ENCODE results near the gene ZC3H10. TPM values are rescaled to one million over a fixed set of nuclear protein-coding genes. Genes with fewer than 3 reads are reported as not detected.
"Not testable (repeated sequence)": the region's sequence is repeated elsewhere in the genome, so short reads cannot be mapped to it uniquely, and the experiment has no call there.

The ZC3H10 gene
- total RNA-seq (1 to 10 TPM; 6.0 to 8.7 TPM), polyA plus RNA-seq (ENCODE audit: insufficient read length in 6 of 6) (1 to 10 TPM; 4.2 to 6.7 (median 5.5) TPM)
- long read RNA-seq, donor 1, full-length matches to known transcripts, result 6 of 6 reads
- long read RNA-seq, donor 1, partial matches to known transcripts, result 0 of 6 reads
- long read RNA-seq, donor 1, other reads (novel, unspliced or antisense), result 0 of 6 reads
- long read RNA-seq, donor 2, full-length matches to known transcripts, result 4 of 4 reads
- long read RNA-seq, donor 2, partial matches to known transcripts, result 0 of 4 reads
- long read RNA-seq, donor 2, other reads (novel, unspliced or antisense), result 0 of 4 reads
- long read RNA-seq, donor 3, full-length matches to known transcripts, result 4 of 4 reads
- long read RNA-seq, donor 3, partial matches to known transcripts, result 0 of 4 reads
- long read RNA-seq, donor 3, other reads (novel, unspliced or antisense), result 0 of 4 reads
- long read RNA-seq, donor 4, full-length matches to known transcripts, result 2 of 2 reads
- long read RNA-seq, donor 4, partial matches to known transcripts, result 0 of 2 reads
- long read RNA-seq, donor 4, other reads (novel, unspliced or antisense), result 0 of 2 reads
- long read RNA-seq, donor 5, full-length matches to known transcripts, result 2 of 2 reads
- long read RNA-seq, donor 5, partial matches to known transcripts, result 0 of 2 reads
- long read RNA-seq, donor 5, other reads (novel, unspliced or antisense), result 0 of 2 reads
- long read RNA-seq, donor 6, full-length matches to known transcripts, result 7 of 7 reads
- long read RNA-seq, donor 6, partial matches to known transcripts, result 0 of 7 reads
- long read RNA-seq, donor 6, other reads (novel, unspliced or antisense), result 0 of 7 reads
- long read RNA-seq, donor 7, full-length matches to known transcripts, result 2 of 2 reads
- long read RNA-seq, donor 7, partial matches to known transcripts, result 0 of 2 reads
- long read RNA-seq, donor 7, other reads (novel, unspliced or antisense), result 0 of 2 reads
- long read RNA-seq, donor 8, full-length matches to known transcripts, result 4 of 4 reads
- long read RNA-seq, donor 8, partial matches to known transcripts, result 0 of 4 reads
- long read RNA-seq, donor 8, other reads (novel, unspliced or antisense), result 0 of 4 reads
- long read RNA-seq, donor 9, result 0 reads
- long read RNA-seq, donor 10, full-length matches to known transcripts, result 3 of 3 reads
- long read RNA-seq, donor 10, partial matches to known transcripts, result 0 of 3 reads
- long read RNA-seq, donor 10, other reads (novel, unspliced or antisense), result 0 of 3 reads
- long read RNA-seq, donor 11, full-length matches to known transcripts, result 4 of 12 reads
- long read RNA-seq, donor 11, partial matches to known transcripts, result 8 of 12 reads
- long read RNA-seq, donor 11, other reads (novel, unspliced or antisense), result 0 of 12 reads
- long read RNA-seq, donor 12, full-length matches to known transcripts, result 3 of 3 reads
- long read RNA-seq, donor 12, partial matches to known transcripts, result 0 of 3 reads
- long read RNA-seq, donor 12, other reads (novel, unspliced or antisense), result 0 of 3 reads

- H3K9me3 ChIP-seq, result no peaks in the 10 kb centered on the region
- peak within 1 kb of the TSS; percentile 95 for H3K27ac ChIP-seq
- H3K36me3 ChIP-seq, result peaks cover 0 to 40% of the 10 kb centered on the region in 2 donors
- no peaks in the 10 kb centered on the region for H3K27me3 ChIP-seq
- peak; percentile 84 for ATAC-seq
- peaks cover 15 to 38% of the 10 kb centered on the region in 2 donors for H3K4me1 ChIP-seq
- peak in 1 of 2 donors; percentile 45 for TF ChIP-seq CTCF (IDR thresholded peaks at IDR 0.05)
- peak; percentile 98 to 100 (median 98) for DNase-seq
- H3K4me3 ChIP-seq, result peak within 1 kb of the TSS; percentile 56 to 66
- intact Hi-C loops (cut with DNase I), result no loop called here
Measured at GRCh38 chr12:56117778-56118687, at the start of gene ZC3H10. Gene ZC3H10 (plus strand): TSS chr12:56118266. CDS start chr12:56120563, 2,297 bp downstream.

GRCh38 chr12:56071648-56072047, 46.4 kb upstream of the ZC3H10 start:
- Histone ChIP-seq H3K27ac (no peak overlapping the region), H3K27me3 (no peaks in the 10 kb centered on the region), H3K9me3 (no peaks in the 10 kb centered on the region), H3K4me3 (no peak overlapping the region), H3K4me1 (no peaks in the 10 kb centered on the region), H3K36me3 (no peaks in the 10 kb centered on the region)
- DNase-seq (no peak), ATAC-seq (no peak)
- no peak for TF ChIP-seq CTCF (IDR thresholded peaks at IDR 0.05)
- intact Hi-C loops (cut with DNase I), result no loop called here

GRCh38 chr12:56074396-56074795, 43.7 kb upstream of the ZC3H10 start:
- Histone ChIP-seq H3K27me3 (peaks cover 0 to 8% of the 10 kb centered on the region in 2 donors), H3K27ac (no peak overlapping the region), H3K36me3 (no peaks in the 10 kb centered on the region), H3K4me1 (peaks cover 0 to 11% of the 10 kb centered on the region in 2 donors), H3K9me3 (no peaks in the 10 kb centered on the region), H3K4me3 (no peak overlapping the region)
- intact Hi-C loops (cut with DNase I), result no loop called here
- no peak for DNase-seq
- TF ChIP-seq CTCF (IDR thresholded peaks at IDR 0.05), result no peak
- no peak for ATAC-seq

GRCh38 chr12:56077966-56078365, 40.1 kb upstream of the ZC3H10 start:
- Histone ChIP-seq H3K4me1 (peaks cover 0 to 25% of the 10 kb centered on the region in 2 donors), H3K27me3 (peaks cover 0 to 41% of the 10 kb centered on the region in 2 donors)
- H3K36me3 ChIP-seq; intact Hi-C loops (cut with DNase I); H3K9me3 ChIP-seq; DNase-seq; H3K4me3 ChIP-seq; H3K27ac ChIP-seq; ATAC-seq: not testable (repeated sequence)

Measured in left lung (tissue), 14 donors.